ENCODE measurements around the gene MAD1L1. TPM values are rescaled to one million over a fixed set of nuclear protein-coding genes. Genes with fewer than 3 reads are reported as not detected.

MAD1L1 gene
- total and polyA plus RNA-seq, 2 of the 8 experiments (the other 6 are each of a cell fraction or from before 2014, with no cell fraction given) = 40.4 to 44.6 TPM

- TF ChIP-seq ATF2 (IDR thresholded peaks at IDR 0.05; ENCODE audit: low read length) (no peak), NANOG (IDR thresholded peaks at IDR 0.05; ENCODE audit: insufficient read depth, low read depth, low read length, poor library complexity, severe bottlenecking) (no peak), EZH2 (IDR thresholded peaks at IDR 0.05; ENCODE audit: low read depth, low read length, severe bottlenecking) (no peak), KDM4A (IDR thresholded peaks at IDR 0.05; ENCODE audit: low read depth, low read length, severe bottlenecking) (no peak), HDAC2 (IDR thresholded peaks at IDR 0.05; ENCODE audit: borderline replicate concordance in 1 of 2, low read depth in 2 of 2, low read length in 2 of 2) (no peak), TEAD4 (IDR thresholded peaks at IDR 0.05; ENCODE audit: low read depth, low read length) (no peak), RBBP5 (IDR thresholded peaks at IDR 0.05; ENCODE audit: borderline replicate concordance, low read depth, low read length) (no peak), EGR1 (IDR thresholded peaks at IDR 0.05; ENCODE audit: borderline replicate concordance, low read depth, low read length) (no peak), USF2 (IDR thresholded peaks at IDR 0.05; ENCODE audit: low read length) (no peak), GABPA (IDR thresholded peaks at IDR 0.05; ENCODE audit: borderline replicate concordance, insufficient read depth, low read length) (no peak), ASH2L (IDR thresholded peaks at IDR 0.05; ENCODE audit: low read length) (no peak)
Observed at GRCh38 chr7:2249744-2250323, 17.1 kb upstream of the MAD1L1 start (continued).
